ENCODE measurements around the gene ZNF784. TPM values are rescaled to one million over a fixed set of nuclear protein-coding genes. Genes with fewer than 3 reads are reported as not detected.

ZNF784 gene
- total and polyA plus RNA-seq, 2 of the 8 experiments (the other 6 are each of a cell fraction or from before 2014, with no cell fraction given): 6.5 to 8.0 TPM

GRCh38 chr19:55638864-55639359 lies 14.5 kb upstream of the ZNF784 start (continued):
- TF ChIP-seq CHD7 (IDR thresholded peaks at IDR 0.05; ENCODE audit: insufficient replicate concordance, low read length): no peak
- no peak for TF ChIP-seq ZNF274 (IDR thresholded peaks at IDR 0.05; ENCODE audit: borderline replicate concordance, extremely low read depth, low read length)
- TF ChIP-seq ATF3 (IDR thresholded peaks at IDR 0.05; ENCODE audit: insufficient read depth, low read depth, low read length): no peak
- no peak for TF ChIP-seq HDAC2 (IDR thresholded peaks at IDR 0.05; ENCODE audit: borderline replicate concordance in 1 of 2, low read depth in 2 of 2, low read length in 2 of 2)
- TF ChIP-seq RBBP5 (IDR thresholded peaks at IDR 0.05; ENCODE audit: borderline replicate concordance, low read depth, low read length): no peak
- TF ChIP-seq KDM4A (IDR thresholded peaks at IDR 0.05; ENCODE audit: low read depth, low read length, severe bottlenecking): no peak
- TF ChIP-seq CEBPB (IDR thresholded peaks at IDR 0.05; ENCODE audit: low read depth, low read length): no peak
- no peak for TF ChIP-seq POU5F1 (IDR thresholded peaks at IDR 0.05; ENCODE audit: low read depth, low read length)
- no peak for TF ChIP-seq SIN3A (conservative IDR thresholded peaks at IDR 0.05 in 1 of 2, IDR thresholded peaks at IDR 0.05 in 1 of 2; ENCODE audit: low read depth in 1 of 2, low read length in 2 of 2)
- no peak for TF ChIP-seq POLR2A (IDR thresholded peaks at IDR 0.05; ENCODE audit: control extremely low read depth in 1 of 2, low read depth in 2 of 2, low read length in 2 of 2)
- TF ChIP-seq JUND (IDR thresholded peaks at IDR 0.05; ENCODE audit: low read length): no peak
